Stimulated activated CD4-positive, alpha-beta T cell treated with anti-CD3 and anti-CD28 coated beads, TNF-alpha, amount 100 ng/mL, for 48 hours (primary cell): ENCODE measurements around the gene TTC1.
A peak's percentile ranks its signal among the peaks of the same experiment; 100 is the strongest.
"Not testable (repeated sequence)": the region's sequence is repeated elsewhere in the genome, so short reads cannot be mapped to it uniquely, and the experiment has no call there.

Experiments
- DNase-seq, 3 donors: peaks; one replicate each; pipeline ENCODE4 v3.0.0-alpha.2; 2020; ENCODE audit warnings: low read depth in 3 of 3

The TTC1 gene

GRCh38 chr5:160008877-160009590 lies at the start of gene TTC1:
TTC1 (plus strand) TSS chr5:160009139; CDS start chr5:160010529, 1,390 bp downstream.
- DNase-seq, result peak; percentile 78 to 88 (median 87)

- DNase-seq, result no peak
Measured at GRCh38 chr5:159961176-159962160, 47.5 kb upstream of the TTC1 start.

- no peak for DNase-seq
Measured at GRCh38 chr5:159962214-159962613, 46.7 kb upstream of the TTC1 start.

GRCh38 chr5:159963935-159964334 lies 45.0 kb upstream of the TTC1 start:
- no peak for DNase-seq

GRCh38 chr5:159965031-159965837 lies 43.7 kb upstream of the TTC1 start:
- DNase-seq, result peak in 1 of 3 donors; percentile 11

GRCh38 chr5:159965838-159966128 lies 43.2 kb upstream of the TTC1 start:
- not testable (repeated sequence) for DNase-seq

- DNase-seq, result no peak
Measured at GRCh38 chr5:159969966-159970365, 39.0 kb upstream of the TTC1 start.

- DNase-seq, result no peak
Measured at GRCh38 chr5:159971038-159971437, 37.9 kb upstream of the TTC1 start.

- no peak for DNase-seq
Measured at GRCh38 chr5:159971514-159971913, 37.4 kb upstream of the TTC1 start.

GRCh38 chr5:159971931-159972461 lies 36.9 kb upstream of the TTC1 start:
- no peak for DNase-seq

- no peak for DNase-seq
Measured at GRCh38 chr5:159972538-159973362, 36.2 kb upstream of the TTC1 start.

- no peak for DNase-seq
Measured at GRCh38 chr5:159975462-159976019, 33.4 kb upstream of the TTC1 start.

GRCh38 chr5:159976921-159977320 lies 32.0 kb upstream of the TTC1 start:
- no peak for DNase-seq

GRCh38 chr5:159978358-159978757 lies 30.6 kb upstream of the TTC1 start:
- DNase-seq, result no peak

GRCh38 chr5:159982421-159983173 lies 26.3 kb upstream of the TTC1 start:
- no peak for DNase-seq

GRCh38 chr5:159987031-159987674 lies 21.8 kb upstream of the TTC1 start:
- DNase-seq, result peak; percentile 46 to 62 (median 60)

GRCh38 chr5:159990506-159990905 lies 18.4 kb upstream of the TTC1 start:
- no peak for DNase-seq

- DNase-seq, result no peak
Measured at GRCh38 chr5:159992566-159992965, 16.4 kb upstream of the TTC1 start.

GRCh38 chr5:159993194-159993593 lies 15.7 kb upstream of the TTC1 start:
- no peak for DNase-seq
